ENCODE measurements around the gene GRM4. TPM values are rescaled to one million over a fixed set of nuclear protein-coding genes. Genes with fewer than 3 reads are reported as not detected.

GRM4 gene
- total RNA-seq, 1 donor from 2014 or later = 0.29 TPM

- H3K27me3 ChIP-seq = peaks cover under 1% of the 10 kb centered on the region
- H3K36me3 ChIP-seq = no peaks in the 10 kb centered on the region
- intact Hi-C loops (cut with DNase I) = no loop called here
- DNase-seq (no peak), ATAC-seq (no peak)
- H3K4me3 ChIP-seq = no peak overlapping the region
- TF ChIP-seq CTCF (IDR thresholded peaks at IDR 0.05) = no peak
- H3K9me3 ChIP-seq = no peaks in the 10 kb centered on the region
- no peaks in the 10 kb centered on the region for H3K4me1 ChIP-seq
- H3K27ac ChIP-seq = no peak overlapping the region
Measured at GRCh38 chr6:34100788-34101187, 45.1 kb downstream of the GRM4 start.

- intact Hi-C loops (cut with DNase I) = no loop called here
- no peak for ATAC-seq
- Histone ChIP-seq H3K9me3 (no peaks in the 10 kb centered on the region), H3K4me3 (no peak overlapping the region), H3K36me3 (no peaks in the 10 kb centered on the region), H3K27me3 (peaks cover 10% of the 10 kb centered on the region), H3K27ac (no peak overlapping the region), H3K4me1 (no peaks in the 10 kb centered on the region)
- no peak for DNase-seq
- TF ChIP-seq CTCF (IDR thresholded peaks at IDR 0.05) = no peak
Measured at GRCh38 chr6:34099878-34100277, 46.0 kb downstream of the GRM4 start.

GRCh38 chr6:34098045-34098936 lies 47.6 kb downstream of the GRM4 start:
- DNase-seq (no peak), ATAC-seq (no peak)
- Histone ChIP-seq H3K4me3 (no peak overlapping the region), H3K27ac (no peak overlapping the region), H3K27me3 (peaks cover 11% of the 10 kb centered on the region), H3K4me1 (no peaks in the 10 kb centered on the region), H3K9me3 (no peaks in the 10 kb centered on the region), H3K36me3 (no peaks in the 10 kb centered on the region)
- TF ChIP-seq CTCF (IDR thresholded peaks at IDR 0.05) = no peak
- intact Hi-C loops (cut with DNase I) = no loop called here

GRCh38 chr6:34096814-34097213 lies 49.1 kb downstream of the GRM4 start:
- no peaks in the 10 kb centered on the region for H3K36me3 ChIP-seq
- intact Hi-C loops (cut with DNase I) = no loop called here

GRCh38 chr6:34096193-34096592 lies 49.7 kb downstream of the GRM4 start:
- ATAC-seq (no peak), DNase-seq (no peak)
- H3K27ac ChIP-seq = no peak overlapping the region
- peaks cover 11% of the 10 kb centered on the region for H3K27me3 ChIP-seq
- no peaks in the 10 kb centered on the region for H3K36me3 ChIP-seq
- no peaks in the 10 kb centered on the region for H3K4me1 ChIP-seq
- H3K4me3 ChIP-seq = no peak overlapping the region
- H3K9me3 ChIP-seq = no peaks in the 10 kb centered on the region
- TF ChIP-seq CTCF (IDR thresholded peaks at IDR 0.05) = no peak
- intact Hi-C loops (cut with DNase I) = no loop called here

More at GRCh38 chr6:34096814-34097213, 49.1 kb downstream of the GRM4 start:
- Histone ChIP-seq H3K27ac (no peak overlapping the region), H3K4me1 (no peaks in the 10 kb centered on the region), H3K4me3 (no peak overlapping the region), H3K27me3 (peaks cover 11% of the 10 kb centered on the region), H3K9me3 (no peaks in the 10 kb centered on the region)
- no peak for DNase-seq
- no peak for ATAC-seq
- TF ChIP-seq CTCF (IDR thresholded peaks at IDR 0.05) = no peak

Measured in upper lobe of right lung (tissue), 1 donor.